Measurements from ENCODE around the gene APBB1IP.

DNA sequence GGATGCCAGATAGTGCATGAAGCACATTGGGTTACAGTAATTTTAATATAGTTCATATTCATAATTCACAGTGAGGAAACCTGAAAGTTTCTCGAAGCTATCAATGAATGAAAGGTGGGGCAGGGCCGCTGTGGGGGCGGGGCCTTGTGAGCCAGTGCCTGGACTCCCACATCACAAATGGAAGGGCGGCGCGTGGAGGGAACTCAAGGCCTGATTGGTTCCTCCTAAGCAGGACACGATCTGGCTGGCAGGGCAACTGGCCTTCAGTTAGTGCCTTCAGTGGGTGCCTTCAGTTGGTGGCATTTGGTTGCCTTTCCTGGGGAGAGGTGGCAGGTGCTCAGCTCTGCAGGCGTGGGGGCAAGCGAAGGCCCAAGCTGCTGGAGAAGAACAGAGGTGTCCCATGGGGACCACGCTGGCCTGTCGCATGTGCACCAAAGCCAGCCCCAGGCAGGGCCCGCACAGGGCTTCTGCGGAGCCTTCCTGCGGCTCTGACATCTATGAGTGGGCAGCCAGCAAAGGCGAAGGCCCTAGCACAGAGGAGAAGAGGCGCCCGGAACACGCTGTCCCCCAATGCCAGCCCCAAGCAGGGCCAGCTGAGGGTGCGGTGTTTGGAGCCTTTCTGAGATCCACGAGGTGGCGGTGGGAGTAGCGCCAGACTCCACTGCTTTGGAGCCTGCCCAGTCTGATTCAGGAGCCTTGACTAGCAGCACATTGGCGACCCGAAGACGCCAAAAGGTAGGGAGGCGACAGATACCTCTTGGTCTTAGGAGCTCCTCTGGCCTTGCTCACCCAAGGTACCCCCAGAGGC is 141.3 kb downstream of the APBB1IP start:
- TF ChIP-seq, protein P1, sequence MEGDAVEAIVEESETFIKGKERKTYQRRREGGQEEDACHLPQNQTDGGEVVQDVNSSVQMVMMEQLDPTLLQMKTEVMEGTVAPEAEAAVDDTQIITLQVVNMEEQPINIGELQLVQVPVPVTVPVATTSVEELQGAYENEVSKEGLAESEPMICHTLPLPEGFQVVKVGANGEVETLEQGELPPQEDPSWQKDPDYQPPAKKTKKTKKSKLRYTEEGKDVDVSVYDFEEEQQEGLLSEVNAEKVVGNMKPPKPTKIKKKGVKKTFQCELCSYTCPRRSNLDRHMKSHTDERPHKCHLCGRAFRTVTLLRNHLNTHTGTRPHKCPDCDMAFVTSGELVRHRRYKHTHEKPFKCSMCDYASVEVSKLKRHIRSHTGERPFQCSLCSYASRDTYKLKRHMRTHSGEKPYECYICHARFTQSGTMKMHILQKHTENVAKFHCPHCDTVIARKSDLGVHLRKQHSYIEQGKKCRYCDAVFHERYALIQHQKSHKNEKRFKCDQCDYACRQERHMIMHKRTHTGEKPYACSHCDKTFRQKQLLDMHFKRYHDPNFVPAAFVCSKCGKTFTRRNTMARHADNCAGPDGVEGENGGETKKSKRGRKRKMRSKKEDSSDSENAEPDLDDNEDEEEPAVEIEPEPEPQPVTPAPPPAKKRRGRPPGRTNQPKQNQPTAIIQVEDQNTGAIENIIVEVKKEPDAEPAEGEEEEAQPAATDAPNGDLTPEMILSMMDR (conservative IDR thresholded peaks at IDR 0.05; ENCODE audit: low read length) = no peak
- no peak for TF ChIP-seq EZH2phosphoT487 (IDR thresholded peaks at IDR 0.05; ENCODE audit: borderline replicate concordance)

Measured in Loucy (cell line).